ENCODE results near the gene GKN1. TPM values are rescaled to one million over a fixed set of nuclear protein-coding genes. Genes with fewer than 3 reads are reported as not detected.

Gene GKN1
- total and polyA plus RNA-seq, 4 experiments from 2014 or later: not detected

GRCh38 chr2:68987021-68987503 lies 12.6 kb downstream of the GKN1 start:
- Mint-ChIP-seq H3K36me3 (no peaks in the 10 kb centered on the region), H3K9me3 (peaks cover 0 to 3% (median 0%) of the 10 kb centered on the region in 8 donors), H3K4me3 (no peak overlapping the region), H3K27me3 (peaks cover 6 to 11% of the 10 kb centered on the region in 2 donors), H3K27ac (no peak overlapping the region), H3K4me1 (no peaks in the 10 kb centered on the region)
- no peaks in the 10 kb centered on the region for H3K9me3 ChIP-seq (ENCODE audit: control insufficient read depth in 1 of 2, low read length in 2 of 2)
- intact Hi-C loops (cut with micrococcal nuclease): no loop called here
- H3K36me3 ChIP-seq (ENCODE audit: insufficient read depth, low read length): no peaks in the 10 kb centered on the region
- ChIA-PET POLR2A (ENCODE audit: partially characterized antibody) (no interaction called here), CTCF (ENCODE audit: partially characterized antibody) (no interaction called here)
- H3K27ac ChIP-seq (ENCODE audit: low read depth, low read length): no peak overlapping the region
- no peaks in the 10 kb centered on the region for H3K4me1 ChIP-seq (ENCODE audit: insufficient read depth, low read length)
- DNase-seq: no peak
- no peaks in the 10 kb centered on the region for H3K27me3 ChIP-seq (ENCODE audit: insufficient read depth, low read length)
- no peak overlapping the region for H3K4me3 ChIP-seq (ENCODE audit: low read length in 2 of 2)

- no peak overlapping the region for H3K27ac Mint-ChIP-seq
- H3K27me3 Mint-ChIP-seq: peaks cover 6 to 12% of the 10 kb centered on the region in 2 donors
- CTCF ChIA-PET (ENCODE audit: partially characterized antibody): no interaction called here
- H3K9me3 Mint-ChIP-seq: peaks cover 0 to 3% (median 0%) of the 10 kb centered on the region in 8 donors
- intact Hi-C loops (cut with micrococcal nuclease): no loop called here
- Histone ChIP-seq H3K27me3 (ENCODE audit: insufficient read depth, low read length) (no peaks in the 10 kb centered on the region), H3K4me1 (ENCODE audit: insufficient read depth, low read length) (no peaks in the 10 kb centered on the region), H3K9me3 (ENCODE audit: control insufficient read depth in 1 of 2, low read length in 2 of 2) (no peaks in the 10 kb centered on the region), H3K27ac (ENCODE audit: low read depth, low read length) (no peak overlapping the region), H3K36me3 (ENCODE audit: insufficient read depth, low read length) (no peaks in the 10 kb centered on the region), H3K4me3 (ENCODE audit: low read length in 2 of 2) (no peak overlapping the region)
- no peak overlapping the region for H3K4me3 Mint-ChIP-seq
- no peak for DNase-seq
- no peaks in the 10 kb centered on the region for H3K4me1 Mint-ChIP-seq
- POLR2A ChIA-PET (ENCODE audit: partially characterized antibody): no interaction called here
- H3K36me3 Mint-ChIP-seq: no peaks in the 10 kb centered on the region
Observed at GRCh38 chr2:68989035-68989434, 14.6 kb downstream of the GKN1 start.

- H3K9me3 ChIP-seq (ENCODE audit: control insufficient read depth in 1 of 2, low read length in 2 of 2): no peaks in the 10 kb centered on the region
- Mint-ChIP-seq H3K9me3 (no peaks in the 10 kb centered on the region), H3K27ac (no peak overlapping the region), H3K27me3 (peaks cover 11 to 16% of the 10 kb centered on the region in 2 donors), H3K4me3 (no peak overlapping the region), H3K36me3 (no peaks in the 10 kb centered on the region), H3K4me1 (no peaks in the 10 kb centered on the region)
- no peaks in the 10 kb centered on the region for H3K36me3 ChIP-seq (ENCODE audit: insufficient read depth, low read length)
- H3K4me3 ChIP-seq (ENCODE audit: low read length in 2 of 2): no peak overlapping the region
- H3K27me3 ChIP-seq (ENCODE audit: insufficient read depth, low read length): peaks cover 4% of the 10 kb centered on the region
- no peak overlapping the region for H3K27ac ChIP-seq (ENCODE audit: low read depth, low read length)
- no peak for DNase-seq
- ChIA-PET POLR2A (ENCODE audit: partially characterized antibody) (no interaction called here), CTCF (ENCODE audit: partially characterized antibody) (no interaction called here)
- intact Hi-C loops (cut with micrococcal nuclease): no loop called here
- no peaks in the 10 kb centered on the region for H3K4me1 ChIP-seq (ENCODE audit: insufficient read depth, low read length)
Observed at GRCh38 chr2:68992341-68992740, 17.9 kb downstream of the GKN1 start.

GRCh38 chr2:68992933-68993332 lies 18.5 kb downstream of the GKN1 start:
- Histone ChIP-seq H3K4me3 (ENCODE audit: low read length in 2 of 2) (no peak overlapping the region), H3K9me3 (ENCODE audit: control insufficient read depth in 1 of 2, low read length in 2 of 2) (no peaks in the 10 kb centered on the region), H3K36me3 (ENCODE audit: insufficient read depth, low read length) (no peaks in the 10 kb centered on the region), H3K27me3 (ENCODE audit: insufficient read depth, low read length) (peaks cover 4% of the 10 kb centered on the region), H3K27ac (ENCODE audit: low read depth, low read length) (no peak overlapping the region), H3K4me1 (ENCODE audit: insufficient read depth, low read length) (no peaks in the 10 kb centered on the region)
- no peaks in the 10 kb centered on the region for H3K36me3 Mint-ChIP-seq
- no peak for DNase-seq
- ChIA-PET POLR2A (ENCODE audit: partially characterized antibody) (no interaction called here), CTCF (ENCODE audit: partially characterized antibody) (no interaction called here)
- H3K4me3 Mint-ChIP-seq: no peak overlapping the region
- intact Hi-C loops (cut with micrococcal nuclease): no loop called here
- no peaks in the 10 kb centered on the region for H3K9me3 Mint-ChIP-seq
- no peaks in the 10 kb centered on the region for H3K4me1 Mint-ChIP-seq
- no peak overlapping the region for H3K27ac Mint-ChIP-seq
- H3K27me3 Mint-ChIP-seq: peaks cover 11 to 16% of the 10 kb centered on the region in 2 donors

- DNase-seq: no peak
- intact Hi-C loops (cut with micrococcal nuclease): no loop called here
- Mint-ChIP-seq H3K9me3 (no peaks in the 10 kb centered on the region), H3K4me1 (no peaks in the 10 kb centered on the region), H3K27ac (no peak overlapping the region), H3K4me3 (no peak overlapping the region), H3K27me3 (peaks cover 14 to 18% of the 10 kb centered on the region in 2 donors), H3K36me3 (no peaks in the 10 kb centered on the region)
- H3K9me3 ChIP-seq (ENCODE audit: control insufficient read depth in 1 of 2, low read length in 2 of 2): no peaks in the 10 kb centered on the region
- POLR2A ChIA-PET (ENCODE audit: partially characterized antibody): no interaction called here
- CTCF ChIA-PET (ENCODE audit: partially characterized antibody): no interaction called here
- no peaks in the 10 kb centered on the region for H3K4me1 ChIP-seq (ENCODE audit: insufficient read depth, low read length)
- no peaks in the 10 kb centered on the region for H3K36me3 ChIP-seq (ENCODE audit: insufficient read depth, low read length)
- no peak overlapping the region for H3K4me3 ChIP-seq (ENCODE audit: low read length in 2 of 2)
- no peak overlapping the region for H3K27ac ChIP-seq (ENCODE audit: low read depth, low read length)
- H3K27me3 ChIP-seq (ENCODE audit: insufficient read depth, low read length): peaks cover 4% of the 10 kb centered on the region
Observed at GRCh38 chr2:68993660-68994059, 19.2 kb downstream of the GKN1 start.

GRCh38 chr2:68994864-68995263 lies 20.4 kb downstream of the GKN1 start:
- intact Hi-C loops (cut with micrococcal nuclease): no loop called here
- Mint-ChIP-seq H3K4me1 (no peaks in the 10 kb centered on the region), H3K9me3 (peaks cover 0 to 6% (median 0%) of the 10 kb centered on the region in 8 donors), H3K36me3 (no peaks in the 10 kb centered on the region), H3K4me3 (no peak overlapping the region), H3K27ac (no peak overlapping the region), H3K27me3 (peaks cover 15 to 24% of the 10 kb centered on the region in 2 donors)
- Histone ChIP-seq H3K4me1 (ENCODE audit: insufficient read depth, low read length) (no peaks in the 10 kb centered on the region), H3K27me3 (ENCODE audit: insufficient read depth, low read length) (peaks cover 4% of the 10 kb centered on the region), H3K4me3 (ENCODE audit: low read length in 2 of 2) (no peak overlapping the region), H3K27ac (ENCODE audit: low read depth, low read length) (no peak overlapping the region), H3K36me3 (ENCODE audit: insufficient read depth, low read length) (no peaks in the 10 kb centered on the region), H3K9me3 (ENCODE audit: control insufficient read depth in 1 of 2, low read length in 2 of 2) (no peaks in the 10 kb centered on the region)
- ChIA-PET CTCF (ENCODE audit: partially characterized antibody) (no interaction called here), POLR2A (ENCODE audit: partially characterized antibody) (no interaction called here)
- DNase-seq: no peak

- DNase-seq: no peak
- ChIA-PET POLR2A (ENCODE audit: partially characterized antibody) (no interaction called here), CTCF (ENCODE audit: partially characterized antibody) (interaction anchor here (2.7 kb wide), 1 partner anchor 16 kb away, joined by 7 read pairs; the partner anchor contains the start of gene ANTXR1)
- Mint-ChIP-seq H3K4me1 (no peaks in the 10 kb centered on the region), H3K27me3 (peaks cover 10 to 20% of the 10 kb centered on the region in 2 donors), H3K36me3 (no peaks in the 10 kb centered on the region), H3K9me3 (peaks cover 0 to 7% (median 0%) of the 10 kb centered on the region in 8 donors), H3K4me3 (no peak overlapping the region), H3K27ac (no peak overlapping the region)
- Histone ChIP-seq H3K27me3 (ENCODE audit: insufficient read depth, low read length) (peaks cover 4% of the 10 kb centered on the region), H3K36me3 (ENCODE audit: insufficient read depth, low read length) (no peaks in the 10 kb centered on the region), H3K4me3 (ENCODE audit: low read length in 2 of 2) (no peak overlapping the region), H3K4me1 (ENCODE audit: insufficient read depth, low read length) (no peaks in the 10 kb centered on the region), H3K27ac (ENCODE audit: low read depth, low read length) (no peak overlapping the region), H3K9me3 (ENCODE audit: control insufficient read depth in 1 of 2, low read length in 2 of 2) (no peaks in the 10 kb centered on the region)
- intact Hi-C loops (cut with micrococcal nuclease): no loop called here
Observed at GRCh38 chr2:68995916-68996315, 21.5 kb downstream of the GKN1 start.

GRCh38 chr2:68997401-68997800 lies 23.0 kb downstream of the GKN1 start:
- ChIA-PET POLR2A (ENCODE audit: partially characterized antibody) (no interaction called here), CTCF (ENCODE audit: partially characterized antibody) (interaction anchor here (1.4 to 2.7 kb wide), 2 partner anchors 15 to 17 kb away, joined by 4 to 7 read pairs; partner anchors contain the start of gene ANTXR1)
- H3K27me3 ChIP-seq (ENCODE audit: insufficient read depth, low read length): peaks cover 4% of the 10 kb centered on the region

More at GRCh38 chr2:68997401-68997800, 23.0 kb downstream of the GKN1 start:
- peaks cover 0 to 15% (median 11%) of the 10 kb centered on the region in 8 donors for H3K9me3 Mint-ChIP-seq
- H3K27ac Mint-ChIP-seq: no peak overlapping the region
- H3K36me3 Mint-ChIP-seq: peaks cover 0 to 8% of the 10 kb centered on the region in 2 donors
- intact Hi-C loops (cut with micrococcal nuclease): no loop called here
- DNase-seq: no peak
- H3K4me3 ChIP-seq (ENCODE audit: low read length in 2 of 2): no peak overlapping the region
- peaks cover 16 to 30% of the 10 kb centered on the region in 2 donors for H3K27me3 Mint-ChIP-seq
- no peak overlapping the region for H3K27ac ChIP-seq (ENCODE audit: low read depth, low read length)
- no peaks in the 10 kb centered on the region for H3K4me1 ChIP-seq (ENCODE audit: insufficient read depth, low read length)
- H3K4me3 Mint-ChIP-seq: no peak overlapping the region
- H3K9me3 ChIP-seq (ENCODE audit: control insufficient read depth in 1 of 2, low read length in 2 of 2): no peaks in the 10 kb centered on the region
- no peaks in the 10 kb centered on the region for H3K4me1 Mint-ChIP-seq
- no peaks in the 10 kb centered on the region for H3K36me3 ChIP-seq (ENCODE audit: insufficient read depth, low read length)

All from CD4-positive, alpha-beta memory T cell (primary cell).